ENCODE data around the gene ETV4.

DNA sequence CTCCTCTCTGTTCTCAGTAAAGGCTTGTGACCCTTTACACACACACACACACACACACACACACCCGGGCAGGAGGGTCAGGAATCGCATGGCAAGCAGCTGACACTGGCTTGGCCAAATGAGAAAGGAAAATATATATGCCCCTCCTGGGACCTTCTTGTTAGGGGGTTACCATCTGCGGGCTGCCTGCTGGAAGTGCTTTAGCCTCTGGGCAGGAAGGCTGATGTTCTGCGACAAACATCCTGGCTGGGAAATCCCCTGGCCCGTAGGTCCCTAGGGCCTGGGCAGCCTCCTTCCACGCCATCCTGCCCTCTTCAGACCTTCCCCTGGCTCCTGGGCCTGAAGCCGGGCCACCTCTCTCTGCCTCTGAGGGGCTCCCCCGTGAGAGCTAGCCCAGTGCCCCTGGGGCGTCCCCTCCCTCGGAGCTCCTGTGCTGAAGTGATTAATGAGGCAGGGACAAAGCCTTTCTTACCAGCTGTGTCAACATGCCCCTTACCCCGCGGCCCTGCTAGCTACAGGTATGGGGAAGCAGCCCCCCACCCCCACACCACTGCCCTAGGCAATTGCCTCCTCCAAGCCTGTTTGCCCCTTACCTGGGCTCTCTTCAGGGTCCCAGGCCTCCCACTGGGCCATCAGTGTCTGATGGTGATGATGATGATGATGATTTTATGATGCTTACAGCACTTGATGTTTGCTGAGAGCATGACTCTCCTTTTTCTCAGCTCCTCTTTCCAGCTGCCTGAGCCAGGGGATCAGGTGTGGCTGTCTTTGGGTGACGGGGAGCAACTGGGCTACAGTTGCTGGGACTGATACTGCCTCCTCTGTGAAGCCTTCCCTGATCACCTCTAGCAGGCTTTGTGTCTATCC is 32.8 kb upstream of the ETV4 start:
- TF ChIP-seq, protein P1, sequence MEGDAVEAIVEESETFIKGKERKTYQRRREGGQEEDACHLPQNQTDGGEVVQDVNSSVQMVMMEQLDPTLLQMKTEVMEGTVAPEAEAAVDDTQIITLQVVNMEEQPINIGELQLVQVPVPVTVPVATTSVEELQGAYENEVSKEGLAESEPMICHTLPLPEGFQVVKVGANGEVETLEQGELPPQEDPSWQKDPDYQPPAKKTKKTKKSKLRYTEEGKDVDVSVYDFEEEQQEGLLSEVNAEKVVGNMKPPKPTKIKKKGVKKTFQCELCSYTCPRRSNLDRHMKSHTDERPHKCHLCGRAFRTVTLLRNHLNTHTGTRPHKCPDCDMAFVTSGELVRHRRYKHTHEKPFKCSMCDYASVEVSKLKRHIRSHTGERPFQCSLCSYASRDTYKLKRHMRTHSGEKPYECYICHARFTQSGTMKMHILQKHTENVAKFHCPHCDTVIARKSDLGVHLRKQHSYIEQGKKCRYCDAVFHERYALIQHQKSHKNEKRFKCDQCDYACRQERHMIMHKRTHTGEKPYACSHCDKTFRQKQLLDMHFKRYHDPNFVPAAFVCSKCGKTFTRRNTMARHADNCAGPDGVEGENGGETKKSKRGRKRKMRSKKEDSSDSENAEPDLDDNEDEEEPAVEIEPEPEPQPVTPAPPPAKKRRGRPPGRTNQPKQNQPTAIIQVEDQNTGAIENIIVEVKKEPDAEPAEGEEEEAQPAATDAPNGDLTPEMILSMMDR (IDR thresholded peaks at IDR 0.05) = no peak
- TF ChIP-seq EZH2 (IDR thresholded peaks at IDR 0.05) = no peak
- TF ChIP-seq EZH2phosphoT487 (IDR thresholded peaks at IDR 0.05) = no peak

Data from neural progenitor cell (in vitro differentiated cells).